Measurements from ENCODE around the gene BOC.

BOC gene

DNA sequence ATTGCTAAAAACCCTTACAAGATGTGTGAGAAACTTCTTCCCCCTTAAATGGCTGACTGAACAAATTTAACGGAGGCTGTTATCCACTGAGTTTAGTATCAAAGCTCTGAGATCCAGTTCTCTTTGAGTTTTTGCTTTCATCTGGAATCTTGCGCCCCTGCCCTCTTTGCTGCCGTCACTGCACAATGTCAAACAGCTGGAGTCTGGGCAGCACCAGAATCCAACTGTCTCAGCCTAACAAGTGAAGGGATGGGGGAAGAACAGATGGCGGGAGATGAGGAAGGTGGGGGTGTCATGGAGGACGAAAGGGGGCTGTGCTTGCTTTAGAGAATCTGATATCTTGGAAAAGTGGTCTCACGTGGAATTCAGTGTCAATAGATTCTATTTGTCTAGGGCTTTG is 7.0 kb upstream of the BOC start:
- ChIA-PET CTCF (interaction anchor here (1.0 kb wide), 1 partner anchor 9 kb away, joined by 3 read pairs; no protein-coding TSS in a partner anchor), POLR2A (no interaction called here)
- DNase-seq (ENCODE audit: extremely low spot score), result no peak
- TF ChIP-seq, protein P1, sequence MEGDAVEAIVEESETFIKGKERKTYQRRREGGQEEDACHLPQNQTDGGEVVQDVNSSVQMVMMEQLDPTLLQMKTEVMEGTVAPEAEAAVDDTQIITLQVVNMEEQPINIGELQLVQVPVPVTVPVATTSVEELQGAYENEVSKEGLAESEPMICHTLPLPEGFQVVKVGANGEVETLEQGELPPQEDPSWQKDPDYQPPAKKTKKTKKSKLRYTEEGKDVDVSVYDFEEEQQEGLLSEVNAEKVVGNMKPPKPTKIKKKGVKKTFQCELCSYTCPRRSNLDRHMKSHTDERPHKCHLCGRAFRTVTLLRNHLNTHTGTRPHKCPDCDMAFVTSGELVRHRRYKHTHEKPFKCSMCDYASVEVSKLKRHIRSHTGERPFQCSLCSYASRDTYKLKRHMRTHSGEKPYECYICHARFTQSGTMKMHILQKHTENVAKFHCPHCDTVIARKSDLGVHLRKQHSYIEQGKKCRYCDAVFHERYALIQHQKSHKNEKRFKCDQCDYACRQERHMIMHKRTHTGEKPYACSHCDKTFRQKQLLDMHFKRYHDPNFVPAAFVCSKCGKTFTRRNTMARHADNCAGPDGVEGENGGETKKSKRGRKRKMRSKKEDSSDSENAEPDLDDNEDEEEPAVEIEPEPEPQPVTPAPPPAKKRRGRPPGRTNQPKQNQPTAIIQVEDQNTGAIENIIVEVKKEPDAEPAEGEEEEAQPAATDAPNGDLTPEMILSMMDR (IDR thresholded peaks at IDR 0.05; ENCODE audit: control extremely low read depth, extremely low read depth, low read depth, missing control alignments), result no peak

DNA sequence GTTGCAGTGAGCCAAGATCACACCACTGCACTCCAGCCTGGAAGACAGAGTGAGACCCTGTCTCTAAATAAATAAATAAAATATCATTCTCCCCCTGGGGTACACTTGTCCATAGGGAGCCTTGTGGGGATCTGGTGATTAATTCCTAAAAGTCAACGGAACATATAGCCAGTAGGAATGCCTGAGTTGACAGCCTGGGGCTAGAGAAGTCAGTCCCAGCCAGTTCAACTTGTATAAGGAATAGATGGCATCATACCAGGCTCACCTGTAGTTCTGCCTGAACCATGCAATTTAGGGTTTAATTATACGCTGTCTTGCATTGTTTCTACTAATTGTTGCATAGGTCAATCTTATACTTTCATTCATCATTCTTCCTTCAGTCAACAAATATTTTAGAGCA is 5.9 kb upstream of the BOC start:
- CTCF ChIA-PET, result no interaction called here
- TF ChIP-seq, protein P1 (IDR thresholded peaks at IDR 0.05; ENCODE audit: control extremely low read depth, extremely low read depth, low read depth, missing control alignments), result no peak
- DNase-seq (ENCODE audit: extremely low spot score), result no peak
- POLR2A ChIA-PET, result interaction anchor here (0.7 kb wide), 1 partner anchor 9 kb away, joined by 5 read pairs; no protein-coding TSS in a partner anchor

DNA sequence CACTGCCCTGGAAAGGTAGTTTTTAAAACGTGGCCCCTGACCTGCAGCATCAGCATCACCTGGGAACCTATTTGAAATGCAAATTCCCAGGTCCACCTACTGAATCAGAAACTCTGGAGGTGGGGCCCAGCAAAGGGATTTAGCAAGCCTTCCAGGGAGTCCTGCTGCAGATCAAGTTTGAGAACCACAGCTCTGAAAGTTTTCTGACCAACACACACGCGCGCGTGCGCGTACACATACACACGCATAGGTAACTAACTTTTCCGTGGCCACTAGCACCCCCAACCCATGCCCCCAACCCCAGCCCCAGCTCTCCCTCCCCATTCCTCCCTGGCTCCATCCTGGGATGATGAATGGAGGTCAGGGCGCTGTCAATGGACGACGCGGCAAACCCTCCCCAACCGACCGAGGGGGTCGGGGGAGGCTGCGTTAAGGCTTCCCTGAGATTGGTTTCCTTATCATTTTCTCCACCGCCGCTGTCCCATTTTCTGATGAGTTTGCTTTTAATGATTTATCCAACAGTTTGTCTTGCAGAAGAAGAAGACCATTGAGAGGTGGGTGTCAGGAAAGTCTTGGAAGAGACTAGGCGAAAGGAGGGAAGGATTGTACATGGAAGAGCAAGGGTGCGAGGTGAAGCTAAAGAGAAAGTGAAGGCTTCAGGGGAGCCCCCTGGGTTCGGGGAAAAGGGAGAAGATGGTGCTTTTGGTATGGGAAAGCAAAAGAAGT is 590 bp upstream of the BOC start:
- CTCF ChIA-PET, result interaction anchor here (1.5 kb wide), 1 partner anchor 28 kb away, joined by 5 read pairs; no protein-coding TSS in a partner anchor
- no peak for DNase-seq (ENCODE audit: extremely low spot score)
- POLR2A ChIA-PET, result no interaction called here
- TF ChIP-seq, protein P1 (IDR thresholded peaks at IDR 0.05; ENCODE audit: control extremely low read depth, extremely low read depth, low read depth, missing control alignments), result no peak

DNA sequence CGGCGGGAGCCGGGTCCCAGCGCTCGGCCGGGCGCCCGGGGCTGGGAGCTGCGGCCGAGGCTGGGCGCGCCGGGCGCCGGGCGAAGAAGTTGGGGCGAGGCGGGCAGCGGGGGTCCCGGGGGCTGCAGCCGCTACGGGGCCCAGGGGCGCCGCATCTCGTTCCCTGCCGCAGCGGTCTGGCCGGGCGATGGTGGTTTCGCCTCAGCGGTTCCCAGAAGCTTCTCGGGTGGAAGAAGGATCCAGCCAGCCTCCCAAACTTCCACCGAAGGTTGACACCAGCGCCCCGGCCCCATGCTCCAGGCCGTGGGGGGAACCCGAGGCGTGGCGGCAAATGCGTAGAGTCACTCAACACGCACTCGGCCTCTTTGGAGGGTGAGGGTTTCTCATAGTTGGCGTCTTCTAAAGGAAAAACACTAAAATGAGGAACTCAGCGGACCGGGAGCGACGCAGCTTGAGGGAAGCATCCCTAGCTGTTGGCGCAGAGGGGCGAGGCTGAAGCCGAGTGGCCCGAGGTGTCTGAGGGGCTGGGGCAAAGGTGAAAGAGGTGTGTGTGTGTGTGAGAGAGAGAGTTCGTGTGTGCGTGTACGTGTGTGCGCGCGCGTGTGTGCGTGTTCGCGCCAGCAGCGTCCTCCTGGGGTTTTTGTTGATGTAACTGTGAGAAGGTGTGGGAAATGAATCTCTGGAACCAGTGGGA is 940 bp downstream of the BOC start:
- ChIA-PET POLR2A (no interaction called here), CTCF (no interaction called here)
- DNase-seq (ENCODE audit: extremely low spot score), result peak; percentile 57
- TF ChIP-seq, protein P1 (IDR thresholded peaks at IDR 0.05; ENCODE audit: control extremely low read depth, extremely low read depth, low read depth, missing control alignments), result no peak

DNA sequence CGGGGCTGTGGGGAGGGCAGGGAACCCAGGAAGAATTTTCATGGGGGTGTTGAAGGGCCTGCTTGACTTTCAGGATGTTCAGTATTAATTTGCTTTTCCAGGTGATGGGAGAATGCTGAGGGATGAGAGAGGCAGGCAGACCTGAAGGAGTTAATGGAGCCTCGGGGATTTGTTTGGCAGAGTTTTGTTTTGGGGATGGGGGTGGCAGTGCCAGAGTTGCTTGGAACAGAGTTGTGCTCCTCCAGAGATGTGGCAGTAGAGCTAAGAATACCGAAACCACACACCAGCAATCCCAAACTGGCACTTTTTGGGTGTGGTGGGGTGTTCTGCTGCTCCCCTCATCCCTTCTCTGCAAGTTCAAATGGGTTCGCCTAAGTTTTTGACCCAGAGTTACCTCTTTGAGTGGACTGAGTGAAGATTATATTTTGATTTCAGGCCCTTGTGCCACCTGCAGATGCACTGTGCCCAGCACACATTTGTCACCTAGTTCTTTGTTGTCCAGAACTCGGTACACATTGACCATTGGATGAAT is 1.6 kb downstream of the BOC start:
- POLR2A ChIA-PET, result no interaction called here
- DNase-seq (ENCODE audit: extremely low spot score), result peak; percentile 12
- TF ChIP-seq, protein P1 (IDR thresholded peaks at IDR 0.05; ENCODE audit: control extremely low read depth, extremely low read depth, low read depth, missing control alignments), result no peak
- CTCF ChIA-PET, result no interaction called here

DNA sequence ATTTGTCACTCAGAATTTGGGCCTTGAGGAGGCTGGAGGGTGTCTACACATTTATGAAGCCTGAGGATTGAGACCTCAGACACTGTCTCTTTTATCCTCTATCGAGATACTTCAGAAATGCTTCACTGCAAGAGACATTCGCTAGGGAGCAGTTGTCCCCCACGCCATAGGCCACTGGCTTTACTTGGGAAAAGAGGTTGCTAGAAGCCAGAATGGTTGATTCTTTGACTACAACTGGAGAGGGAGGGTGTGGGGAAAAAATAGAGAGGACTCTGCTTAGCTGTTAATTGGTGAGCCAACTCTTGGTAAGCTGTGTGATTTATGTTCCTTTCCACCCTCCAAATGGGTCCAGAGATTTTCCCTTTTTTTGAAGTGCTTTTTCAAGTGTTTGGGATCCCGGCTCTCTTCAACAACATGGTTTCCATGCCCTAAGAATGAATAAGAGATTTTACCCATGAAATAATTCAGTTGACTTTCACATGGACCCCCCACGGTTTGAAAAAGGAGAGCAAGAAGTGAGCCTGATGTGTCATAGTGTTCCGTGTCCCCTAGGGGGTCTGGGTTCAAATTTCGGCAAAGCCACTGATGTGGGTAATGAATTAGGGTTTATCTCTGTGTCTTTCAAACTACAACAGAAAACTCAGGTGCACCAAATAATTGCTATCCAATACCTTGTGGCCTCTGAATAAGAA is 2.7 kb downstream of the BOC start:
- peak; percentile 4 for DNase-seq (ENCODE audit: extremely low spot score)
- TF ChIP-seq, protein P1 (IDR thresholded peaks at IDR 0.05; ENCODE audit: control extremely low read depth, extremely low read depth, low read depth, missing control alignments), result no peak
- ChIA-PET POLR2A (no interaction called here), CTCF (no interaction called here)

Data from GM10248 (cell line).